OCI-LY7 (cell line): Measurements from ENCODE around the gene GALR1.

Experiments used
- EZH2phosphoT487 ChIP-seq: fragments of 200-600 bp; sonication (generic); IDR thresholded peaks from 2 replicates; pipeline ENCODE4 v1.6.1; 2018; ENCODE audit warnings: low read depth, borderline replicate concordance, mild to moderate bottlenecking, mixed run types, antibody characterized with exemption, low read length, moderate library complexity, mixed read lengths
- TF ChIP-seq, protein P1 (sequence below): fragments of 200-600 bp; sonication (generic); conservative IDR thresholded peaks from 2 replicates; pipeline ENCODE4 v1.5.1; 2014; ENCODE audit warnings: mild to moderate bottlenecking, antibody characterized with exemption, low read length, moderate library complexity, mixed read lengths

DNA sequence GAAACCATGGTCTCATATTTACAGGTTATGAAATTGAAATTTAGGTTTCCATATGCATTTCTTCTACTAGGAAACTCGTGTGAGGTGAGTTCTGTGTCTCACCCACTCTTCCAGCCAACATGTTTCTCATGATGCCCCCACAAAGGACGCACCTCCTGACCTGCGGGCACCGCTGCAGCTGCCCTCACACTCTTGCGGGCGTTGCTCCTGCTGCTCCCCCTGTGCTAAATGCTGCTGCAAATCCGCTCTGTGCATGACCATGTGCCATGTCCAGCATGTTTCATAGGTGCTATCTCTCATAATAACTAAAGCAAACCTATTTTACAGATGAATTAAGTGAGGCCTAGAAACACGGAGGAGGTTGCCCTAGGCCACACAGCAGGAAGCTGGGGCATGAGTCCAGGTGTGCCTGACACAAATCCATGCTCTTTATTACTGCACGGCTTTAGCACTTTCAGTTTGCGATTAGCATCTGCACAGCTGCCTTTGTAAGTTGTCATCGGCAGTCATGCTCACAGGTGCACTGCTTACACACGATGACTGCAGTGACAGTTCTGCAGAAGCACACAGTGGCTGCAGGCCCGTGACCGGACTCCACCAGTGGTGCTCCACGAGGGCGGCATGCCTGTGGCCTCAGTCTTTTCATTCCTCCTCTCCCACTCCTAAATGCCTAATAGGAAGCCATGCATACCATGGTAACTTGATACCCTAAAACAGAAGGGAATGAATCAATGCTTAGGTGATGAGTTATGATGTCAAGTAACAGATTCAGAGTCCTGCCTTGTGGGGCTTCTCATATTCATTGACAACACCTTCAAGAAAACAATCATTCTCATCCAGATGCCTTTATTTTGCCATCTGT lies 14.9 kb upstream of the GALR1 start:
- TF ChIP-seq, protein P1, sequence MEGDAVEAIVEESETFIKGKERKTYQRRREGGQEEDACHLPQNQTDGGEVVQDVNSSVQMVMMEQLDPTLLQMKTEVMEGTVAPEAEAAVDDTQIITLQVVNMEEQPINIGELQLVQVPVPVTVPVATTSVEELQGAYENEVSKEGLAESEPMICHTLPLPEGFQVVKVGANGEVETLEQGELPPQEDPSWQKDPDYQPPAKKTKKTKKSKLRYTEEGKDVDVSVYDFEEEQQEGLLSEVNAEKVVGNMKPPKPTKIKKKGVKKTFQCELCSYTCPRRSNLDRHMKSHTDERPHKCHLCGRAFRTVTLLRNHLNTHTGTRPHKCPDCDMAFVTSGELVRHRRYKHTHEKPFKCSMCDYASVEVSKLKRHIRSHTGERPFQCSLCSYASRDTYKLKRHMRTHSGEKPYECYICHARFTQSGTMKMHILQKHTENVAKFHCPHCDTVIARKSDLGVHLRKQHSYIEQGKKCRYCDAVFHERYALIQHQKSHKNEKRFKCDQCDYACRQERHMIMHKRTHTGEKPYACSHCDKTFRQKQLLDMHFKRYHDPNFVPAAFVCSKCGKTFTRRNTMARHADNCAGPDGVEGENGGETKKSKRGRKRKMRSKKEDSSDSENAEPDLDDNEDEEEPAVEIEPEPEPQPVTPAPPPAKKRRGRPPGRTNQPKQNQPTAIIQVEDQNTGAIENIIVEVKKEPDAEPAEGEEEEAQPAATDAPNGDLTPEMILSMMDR: no peak
- TF ChIP-seq EZH2phosphoT487: no peak
